Adrenal gland (tissue), 12 donors: ENCODE data around the gene PFKP. TPM values are rescaled to one million over a fixed set of nuclear protein-coding genes. Genes with fewer than 3 reads are reported as not detected.
A peak's percentile ranks its signal among the peaks of the same experiment; 100 is the strongest.

ENCODE experiments used
- DNase-seq, 7 donors: peaks; one replicate each; pipeline ENCODE4 v3.0.0-alpha.2; 2019 to 2020
- H3K27ac ChIP-seq, 5 donors: fragments of 200-600 bp; sonication (generic) in 4 of 5; 1 replicate in 3 of 5; 2 replicates in 2 of 5; pipeline versions ENCODE4 v1.5.1 to v1.8.0; 2016 to 2020; ENCODE audit warnings: mild to moderate bottlenecking in 1 of 5
- H3K27me3 ChIP-seq: fragments of 200-600 bp; 2 replicates; pipeline ENCODE4 v1.8.0; 2021
- H3K36me3 ChIP-seq, 2 donors: fragments of 200-600 bp; replicated peaks in 1 of 2; 1 replicate in 1 of 2; 2 replicates in 1 of 2; pipeline versions ENCODE4 v1.5.1 to v1.8.0; 2018 to 2022
- H3K4me1 ChIP-seq, 2 donors: fragments of 200-600 bp; replicated peaks in 1 of 2; 1 replicate in 1 of 2; 2 replicates in 1 of 2; pipeline versions ENCODE4 v1.5.1 to v1.8.0; 2018 to 2021
- H3K4me3 ChIP-seq, 4 donors: fragments of 200-600 bp; sonication (generic) in 3 of 4; one replicate each; pipeline ENCODE4 v1.5.1; 2016 to 2018
- H3K9me3 ChIP-seq, 3 donors: fragments of 200-600 bp; sonication (generic) in 1 of 3; replicated peaks in 1 of 3; 1 replicate in 2 of 3; 2 replicates in 1 of 3; pipeline versions ENCODE4 v1.5.1 to v1.8.0; 2016 to 2021
- POLR2A ChIP-seq, 2 donors: fragments of 450-650 bp; IDR thresholded peaks; one replicate each; pipeline ENCODE4 v1.6.1; 2017; ENCODE audit warnings: antibody characterized with exemption in 2 of 2, mild to moderate bottlenecking in 2 of 2, moderate library complexity in 1 of 2
- WGBS, 4 donors: extraction: QIAGEN DNeasy Blood & Tissue Kit in 2 of 4; methylation state at CpG; one replicate each; pipeline versions ENCODE4 v1.1.5 to v1.1.7; 2013 to 2017; 5-methylcytosine and 5-hydroxymethylcytosine counted together
- intact Hi-C, 2 donors: fragments of 100-400 bp; cut with DNase I; formaldehyde crosslinking; loops; one replicate each; pipeline versions ENCODE4 v1.14.1 to v1.15.0; 2022 to 2023
- polyA plus RNA-seq, 3 donors: library from polyadenylated mRNA; stranded (reverse); fragments of 200-250 nt in 2 of 3; fragments of 350-450 nt in 1 of 3; fragmentation: Illumina TruSeq in 1 of 3; extraction: RNeasy Lipid Tissue Mini Kit (QIAGEN cat#74804) in 1 of 3; gene quantifications; one replicate each; pipeline ENCODE4 v1.2.3, GENCODE V29; 2013 to 2014
- total RNA-seq, 9 donors: library from RNA; depleted of rRNA in 4 of 9; stranded (reverse); fragments of >200 nt in 4 of 9; fragments of 120-200 nt in 1 of 9; fragmentation: NEBNext Ultra II Directional in 1 of 9; extraction: Animal tissue kit (Norgen Biotek cat#: 25700) in 1 of 9; gene quantifications; one replicate each; pipeline versions ENCODE4 v1.1.0 to v1.2.4, GENCODE V29; 2013 to 2023
- TF ChIP-seq, protein P1 (sequence below), 6 experiments: fragments of 450-650 bp in 4 of 6; fragments of 200-600 bp in 2 of 6; sonication (generic) in 1 of 6; IDR thresholded peaks; 1 replicate in 5 of 6; 2 replicates in 1 of 6; pipeline versions ENCODE4 v1.5.1 to v1.8.0; 2016 to 2021; ENCODE audit warnings: antibody characterized with exemption in 6 of 6, mild to moderate bottlenecking in 2 of 6, moderate library complexity in 1 of 6
- donor health status: healthy with polysubstance abuse.
- donor health status: Bipolar disorder and iron deficiency.
- donor health status: DM: yes; HTN: yes; CAD: no.
- donor health status: DM: no; HTN: no; CAD: no.
- donor health status: DM: no; HTN: no; CAD: no.
- donor health status: DM: yes; HTN: yes; CAD: no.

PFKP gene
- total and polyA plus RNA-seq, 12 donors, result 4.6 to 46.6 (median 16.4) TPM

GRCh38 chr10:3163879-3164278 is 96.5 kb downstream of the PFKP start:
- Histone ChIP-seq H3K27ac (no peak overlapping the region), H3K4me1 (peaks cover 0 to 5% of the 10 kb centered on the region in 2 donors), H3K36me3 (peaks cover 0 to 78% of the 10 kb centered on the region in 2 donors), H3K4me3 (no peak overlapping the region), H3K9me3 (no peaks in the 10 kb centered on the region), H3K27me3 (no peaks in the 10 kb centered on the region)
- WGBS, 4 donors, result 81 to 92% (median 85%) methylated on average over 9 of the region's 9 CpGs
- intact Hi-C loops, result no loop called here
- TF ChIP-seq, protein P1, sequence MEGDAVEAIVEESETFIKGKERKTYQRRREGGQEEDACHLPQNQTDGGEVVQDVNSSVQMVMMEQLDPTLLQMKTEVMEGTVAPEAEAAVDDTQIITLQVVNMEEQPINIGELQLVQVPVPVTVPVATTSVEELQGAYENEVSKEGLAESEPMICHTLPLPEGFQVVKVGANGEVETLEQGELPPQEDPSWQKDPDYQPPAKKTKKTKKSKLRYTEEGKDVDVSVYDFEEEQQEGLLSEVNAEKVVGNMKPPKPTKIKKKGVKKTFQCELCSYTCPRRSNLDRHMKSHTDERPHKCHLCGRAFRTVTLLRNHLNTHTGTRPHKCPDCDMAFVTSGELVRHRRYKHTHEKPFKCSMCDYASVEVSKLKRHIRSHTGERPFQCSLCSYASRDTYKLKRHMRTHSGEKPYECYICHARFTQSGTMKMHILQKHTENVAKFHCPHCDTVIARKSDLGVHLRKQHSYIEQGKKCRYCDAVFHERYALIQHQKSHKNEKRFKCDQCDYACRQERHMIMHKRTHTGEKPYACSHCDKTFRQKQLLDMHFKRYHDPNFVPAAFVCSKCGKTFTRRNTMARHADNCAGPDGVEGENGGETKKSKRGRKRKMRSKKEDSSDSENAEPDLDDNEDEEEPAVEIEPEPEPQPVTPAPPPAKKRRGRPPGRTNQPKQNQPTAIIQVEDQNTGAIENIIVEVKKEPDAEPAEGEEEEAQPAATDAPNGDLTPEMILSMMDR (IDR thresholded peaks at IDR 0.05), result no peak
- no peak for TF ChIP-seq POLR2A (IDR thresholded peaks at IDR 0.05)
- no peak for DNase-seq

DNA sequence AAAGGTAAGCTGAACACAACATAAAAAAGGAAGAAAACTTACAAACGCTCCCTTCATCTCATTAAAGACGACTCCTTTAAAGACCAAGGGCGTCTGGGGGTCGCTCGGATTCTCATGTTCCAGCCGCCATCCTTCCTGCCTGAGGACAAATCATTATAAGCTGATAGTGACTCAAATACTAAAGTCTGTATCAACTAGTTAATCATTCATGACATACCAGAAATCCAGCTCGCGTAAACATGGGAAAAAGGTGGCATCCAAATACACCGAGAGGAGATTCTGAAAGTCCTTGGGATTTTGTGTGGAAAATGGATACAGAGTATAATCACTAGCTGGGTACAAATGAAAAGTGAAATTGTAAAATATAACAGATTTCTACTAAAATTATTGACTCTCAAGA is 97.8 kb downstream of the PFKP start:
- Histone ChIP-seq H3K27ac (no peak overlapping the region), H3K4me1 (peaks cover 5 to 17% of the 10 kb centered on the region in 2 donors), H3K4me3 (no peak overlapping the region), H3K9me3 (no peaks in the 10 kb centered on the region), H3K27me3 (no peaks in the 10 kb centered on the region), H3K36me3 (peaks cover 0 to 75% of the 10 kb centered on the region in 2 donors)
- no peak for DNase-seq
- no peak for TF ChIP-seq POLR2A (IDR thresholded peaks at IDR 0.05)
- TF ChIP-seq, protein P1 (IDR thresholded peaks at IDR 0.05), result no peak
- intact Hi-C loops, result no loop called here
- 89 to 95% (median 93%) methylated on average over 9 of the region's 9 CpGs for WGBS, 4 donors

DNA sequence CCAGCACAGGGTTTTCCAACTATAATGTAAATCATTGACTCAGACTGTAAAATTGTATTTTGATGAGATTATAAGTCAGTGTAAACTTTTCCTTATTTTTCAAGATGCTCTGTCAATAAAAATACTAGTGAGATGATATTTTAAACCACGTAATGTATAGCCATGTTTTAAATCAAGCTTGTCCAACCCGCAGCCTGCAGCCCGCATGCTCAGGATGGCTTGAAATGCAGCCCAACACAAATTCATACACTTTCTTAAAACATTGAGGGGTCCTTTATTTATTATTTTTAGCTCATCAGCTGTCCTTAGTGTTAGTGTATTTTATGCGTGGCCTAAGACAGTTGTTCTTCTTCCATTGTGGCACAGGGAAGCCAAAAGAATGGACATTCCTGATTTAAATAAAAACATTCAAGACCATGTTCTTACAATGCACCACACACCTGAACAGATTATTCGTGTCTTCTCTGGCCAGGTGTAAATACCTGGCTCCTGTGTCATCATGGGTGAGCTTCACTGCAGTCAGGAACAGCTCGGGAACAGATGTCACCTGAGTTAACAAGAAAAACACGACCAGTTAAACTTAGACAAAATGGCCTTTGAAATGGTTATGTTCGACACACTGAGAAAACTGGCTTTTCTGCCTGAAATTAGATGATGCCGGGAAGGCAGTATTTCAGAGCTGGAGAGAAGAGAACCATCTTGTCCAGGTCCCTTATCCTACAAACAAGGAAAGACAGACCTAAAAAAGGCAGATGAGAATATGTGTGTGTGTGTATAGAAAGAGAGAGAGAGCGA is 99.3 kb downstream of the PFKP start:
- peaks cover 0 to 66% of the 10 kb centered on the region in 2 donors for H3K36me3 ChIP-seq
- intact Hi-C loops, result no loop called here
- no peak overlapping the region for H3K27ac ChIP-seq
- DNase-seq, result no peak
- H3K27me3 ChIP-seq, result no peaks in the 10 kb centered on the region
- H3K4me1 ChIP-seq, result peaks cover 9 to 30% of the 10 kb centered on the region in 2 donors
- no peaks in the 10 kb centered on the region for H3K9me3 ChIP-seq
- TF ChIP-seq, protein P1 (IDR thresholded peaks at IDR 0.05), result no peak
- TF ChIP-seq POLR2A (IDR thresholded peaks at IDR 0.05), result no peak
- WGBS, 4 donors, result 82 to 95% (median 94%) methylated on average over 10 of the region's 10 CpGs
- H3K4me3 ChIP-seq, result no peak overlapping the region

GRCh38 chr10:3167611-3168330 is 100.4 kb downstream of the PFKP start:
- H3K27me3 ChIP-seq, result no peaks in the 10 kb centered on the region
- DNase-seq, result peak in 5 of 7 donors; percentile 25 to 62 (median 35)
- H3K36me3 ChIP-seq, result peaks cover 0 to 58% of the 10 kb centered on the region in 2 donors
- peaks cover 10 to 32% of the 10 kb centered on the region in 2 donors for H3K4me1 ChIP-seq
- no peak for TF ChIP-seq POLR2A (IDR thresholded peaks at IDR 0.05)
- TF ChIP-seq, protein P1 (IDR thresholded peaks at IDR 0.05), result no peak
- WGBS, 4 donors, result 79 to 87% (median 83%) methylated on average over 19 to 21 of the region's 21 CpGs
- H3K4me3 ChIP-seq, result no peak overlapping the region
- intact Hi-C loops, result no loop called here
- no peaks in the 10 kb centered on the region for H3K9me3 ChIP-seq
- no peak overlapping the region for H3K27ac ChIP-seq
